Stomach smooth muscle (tissue), 2 donors: ENCODE results near the gene PCP2.

Experiments used
- H3K27ac ChIP-seq: one replicate; pipeline ENCODE4 v1.7.0; 2013; ENCODE audit warnings: mild to moderate bottlenecking, low read length, inconsistent platforms
- H3K27me3 ChIP-seq, 2 donors: one replicate each; pipeline ENCODE4 v1.7.0; 2013; ENCODE audit warnings: low read length in 2 of 2; ENCODE audit not compliant: insufficient read depth in 2 of 2, control insufficient read depth in 1 of 2
- H3K36me3 ChIP-seq, 2 donors: one replicate each; pipeline ENCODE4 v1.7.0; 2013; ENCODE audit warnings: low read length in 2 of 2; ENCODE audit not compliant: control insufficient read depth in 2 of 2, insufficient read depth in 2 of 2
- H3K4me1 ChIP-seq: one replicate; pipeline ENCODE4 v1.7.0; 2013; ENCODE audit warnings: low read length; ENCODE audit not compliant: control insufficient read depth, insufficient read depth
- H3K4me3 ChIP-seq, 2 donors: one replicate each; pipeline ENCODE4 v1.7.0; 2013; ENCODE audit warnings: low read length in 2 of 2
- H3K9ac ChIP-seq, 2 donors: one replicate each; pipeline ENCODE4 v1.7.0; 2013; ENCODE audit warnings: low read length in 2 of 2, mild to moderate bottlenecking in 1 of 2
- H3K9me3 ChIP-seq, 2 donors: one replicate each; pipeline ENCODE4 v1.7.0; 2013; ENCODE audit warnings: low read length in 2 of 2; ENCODE audit not compliant: control insufficient read depth in 2 of 2
- donor health status: healthy.
- donor health status: Pancreatic carcinoma.

PCP2 gene

GRCh38 chr19:7637374-7638256 is 4.1 kb upstream of the PCP2 start:
- Histone ChIP-seq H3K27me3 (peaks cover 24 to 33% of the 10 kb centered on the region in 2 donors), H3K9ac (no peak overlapping the region), H3K4me1 (no peaks in the 10 kb centered on the region), H3K36me3 (no peaks in the 10 kb centered on the region), H3K27ac (no peak overlapping the region), H3K4me3 (peak overlapping the region in 1 of 2 donors; percentile 44), H3K9me3 (no peaks in the 10 kb centered on the region)

DNA sequence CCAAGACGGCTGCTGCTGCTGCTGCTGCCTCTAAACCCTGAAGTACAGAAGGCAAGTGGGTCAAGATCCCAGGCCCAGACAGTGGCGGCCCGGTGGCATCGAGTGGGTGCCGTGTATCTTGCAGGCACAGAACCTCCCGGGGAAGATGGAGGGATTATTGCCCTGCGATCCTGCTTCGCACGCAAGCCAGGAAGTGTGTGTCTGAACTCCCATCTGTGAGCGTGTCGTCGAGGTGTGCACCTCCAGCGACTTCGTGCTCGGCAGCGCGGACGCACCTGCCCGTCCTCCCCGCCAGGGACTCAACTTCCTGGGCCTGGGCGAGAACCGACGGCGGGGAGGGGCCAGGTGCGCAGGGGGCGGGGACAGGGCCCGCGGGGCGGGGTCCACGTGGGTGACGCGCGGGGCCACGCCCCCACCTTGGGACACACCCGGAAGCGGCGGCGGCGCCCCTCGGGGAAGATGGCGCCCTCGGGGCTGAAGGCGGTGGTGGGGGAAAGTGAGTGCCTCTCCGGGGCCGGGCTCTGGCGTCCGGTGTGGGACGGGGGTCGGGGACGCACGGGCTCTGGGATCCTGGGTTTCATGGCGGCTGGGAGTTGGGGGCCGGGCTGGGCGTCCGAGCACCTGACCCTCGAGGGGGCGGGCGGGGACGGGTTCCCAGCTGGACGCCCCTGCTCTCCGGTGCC is 3.3 kb upstream of the PCP2 start, which contains the start of gene STXBP2:
Gene STXBP2, plus strand, starts transcription at position 420 of the 683 bp plus-strand sequence. Its CDS starts 40 bp downstream, at position 460.
- Histone ChIP-seq H3K36me3 (no peaks in the 10 kb centered on the region), H3K9me3 (no peaks in the 10 kb centered on the region), H3K9ac (no peak within 1 kb of the TSS), H3K27me3 (peaks cover 24 to 33% of the 10 kb centered on the region in 2 donors), H3K4me1 (peaks cover 2% of the 10 kb centered on the region), H3K27ac (no peak within 1 kb of the TSS), H3K4me3 (peak within 1 kb of the TSS in 1 of 2 donors; percentile 44)

DNA sequence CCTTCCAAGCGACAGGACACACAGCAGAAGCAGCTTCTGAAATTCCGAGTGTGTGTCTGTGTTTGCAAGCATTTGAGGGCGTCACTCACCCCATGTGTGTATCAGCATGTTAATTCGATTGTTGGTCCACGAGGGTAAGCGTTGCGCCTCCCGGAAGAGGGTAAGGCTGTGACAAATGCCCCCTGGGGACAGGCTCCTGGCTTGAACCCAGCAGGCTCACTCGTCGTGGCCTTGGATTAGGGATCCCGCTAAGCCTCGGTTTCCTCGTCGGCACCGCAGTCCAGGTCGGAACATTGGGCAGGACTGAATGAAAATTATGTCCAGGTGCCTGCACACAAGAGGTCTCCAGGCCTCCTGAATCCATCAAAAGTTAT is 2.8 kb upstream of the PCP2 start:
- no peaks in the 10 kb centered on the region for H3K9me3 ChIP-seq
- no peak overlapping the region for H3K27ac ChIP-seq
- H3K9ac ChIP-seq: no peak overlapping the region
- H3K4me3 ChIP-seq: no peak overlapping the region
- peaks cover 24 to 33% of the 10 kb centered on the region in 2 donors for H3K27me3 ChIP-seq
- H3K36me3 ChIP-seq: no peaks in the 10 kb centered on the region
- peaks cover 2% of the 10 kb centered on the region for H3K4me1 ChIP-seq

- H3K4me1 ChIP-seq: peaks cover 4% of the 10 kb centered on the region
- H3K27me3 ChIP-seq: peaks cover 24 to 33% of the 10 kb centered on the region in 2 donors
- no peaks in the 10 kb centered on the region for H3K36me3 ChIP-seq
- H3K9ac ChIP-seq: no peak overlapping the region
- H3K27ac ChIP-seq: no peak overlapping the region
- H3K4me3 ChIP-seq: no peak overlapping the region
- no peaks in the 10 kb centered on the region for H3K9me3 ChIP-seq
These were observed 2.2 kb upstream of the PCP2 start for GRCh38 chr19:7635670-7636069.

GRCh38 chr19:7632340-7633203 is 947 bp downstream of the PCP2 start:
- Histone ChIP-seq H3K27ac (no peak overlapping the region), H3K9me3 (no peaks in the 10 kb centered on the region), H3K4me3 (no peak overlapping the region), H3K36me3 (no peaks in the 10 kb centered on the region), H3K9ac (no peak overlapping the region), H3K4me1 (peaks cover 28% of the 10 kb centered on the region), H3K27me3 (peaks cover 7 to 18% of the 10 kb centered on the region in 2 donors)

- Histone ChIP-seq H3K36me3 (peaks cover 5% of the 10 kb centered on the region in 2 donors), H3K4me1 (peaks cover 35% of the 10 kb centered on the region), H3K27me3 (peaks cover 6 to 10% of the 10 kb centered on the region in 2 donors), H3K4me3 (no peak overlapping the region), H3K9me3 (no peaks in the 10 kb centered on the region), H3K27ac (no peak overlapping the region), H3K9ac (no peak overlapping the region)
These were observed 1.9 kb downstream of the PCP2 start for GRCh38 chr19:7631577-7631976.

GRCh38 chr19:7629347-7630054 is 4.0 kb downstream of the PCP2 start, which contains the start of the genes PET100 and XAB2:
PET100 (plus strand) TSS chr19:7629793; CDS start chr19:7629834, 41 bp downstream.
XAB2 (minus strand) TSS chr19:7629545; CDS start chr19:7629527, 18 bp downstream.
- H3K27me3 ChIP-seq: no peaks in the 10 kb centered on the region
- peak within 1 kb of the TSS; percentile 85 for H3K27ac ChIP-seq
- H3K4me3 ChIP-seq: peak within 1 kb of the TSS; percentile 94 to 100
- peaks cover 35% of the 10 kb centered on the region for H3K4me1 ChIP-seq
- peak within 1 kb of the TSS; percentile 96 to 99 for H3K9ac ChIP-seq
- H3K9me3 ChIP-seq: no peaks in the 10 kb centered on the region
- H3K36me3 ChIP-seq: peaks cover 7 to 10% of the 10 kb centered on the region in 2 donors

- H3K27me3 ChIP-seq: no peaks in the 10 kb centered on the region
- H3K4me3 ChIP-seq: peak overlapping the region; percentile 94 to 100
- no peaks in the 10 kb centered on the region for H3K9me3 ChIP-seq
- peak overlapping the region; percentile 96 to 99 for H3K9ac ChIP-seq
- H3K4me1 ChIP-seq: peaks cover 35% of the 10 kb centered on the region
- peak overlapping the region; percentile 85 for H3K27ac ChIP-seq
- H3K36me3 ChIP-seq: peaks cover 7 to 14% of the 10 kb centered on the region in 2 donors
These were observed 4.8 kb downstream of the PCP2 start for GRCh38 chr19:7628589-7629311.

DNA sequence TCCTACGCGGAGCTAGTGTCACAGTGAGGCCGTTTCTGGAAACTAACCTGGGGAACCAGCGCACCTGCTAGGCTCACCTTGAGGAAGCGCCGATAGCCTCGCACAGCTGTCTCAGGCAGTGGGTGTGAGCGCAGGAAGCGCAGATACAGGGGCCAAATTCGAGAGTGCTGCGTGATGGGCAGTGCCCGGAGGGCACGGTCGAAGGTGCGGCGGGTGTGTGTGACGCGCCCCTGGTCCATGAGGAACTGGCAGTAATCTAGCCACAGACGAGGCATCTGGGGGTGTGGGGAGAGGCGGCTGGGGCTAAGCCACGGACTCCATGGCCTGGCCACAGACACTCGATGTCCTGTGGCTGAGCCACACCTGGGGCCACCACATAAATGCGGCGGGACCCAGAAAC is 6.4 kb downstream of the PCP2 start:
- Histone ChIP-seq H3K27me3 (no peaks in the 10 kb centered on the region), H3K36me3 (peaks cover 20 to 27% of the 10 kb centered on the region in 2 donors), H3K9me3 (no peaks in the 10 kb centered on the region), H3K4me3 (no peak overlapping the region), H3K9ac (no peak overlapping the region), H3K4me1 (peaks cover 34% of the 10 kb centered on the region), H3K27ac (no peak overlapping the region)
